Right lobe of liver (tissue), 6 donors: ENCODE measurements around the gene FGB. TPM values are rescaled to one million over a fixed set of nuclear protein-coding genes. Genes with fewer than 3 reads are reported as not detected.

Experiments used
- ATAC-seq, 4 donors: fragments of 200-7000 bp; cut with Tn5 transposase; one replicate each; pipeline ENCODE4 v1.9.1; 2020; ENCODE audit warnings: mild to moderate bottlenecking in 4 of 4, moderate library complexity in 4 of 4
- DNase-seq, 3 donors: peaks; one replicate each; pipeline ENCODE4 v3.0.0-alpha.2; 2020
- H3K27ac ChIP-seq, 3 donors: fragments of 200-600 bp; one replicate each; pipeline ENCODE4 v1.8.0; 2022
- H3K27me3 ChIP-seq, 2 donors: fragments of 200-600 bp; one replicate each; pipeline ENCODE4 v1.8.0; 2022
- H3K36me3 ChIP-seq, 4 donors: fragments of 200-600 bp; sonication (generic) in 1 of 4; one replicate each; pipeline versions ENCODE4 v1.5.1 to v1.8.0; 2017 to 2022; ENCODE audit warnings: control low read depth in 1 of 4
- H3K4me1 ChIP-seq, 4 donors: fragments of 200-600 bp; sonication (generic) in 1 of 4; one replicate each; pipeline versions ENCODE4 v1.5.1 to v1.8.0; 2017 to 2022; ENCODE audit warnings: control low read depth in 1 of 4
- H3K4me3 ChIP-seq, 3 donors: fragments of 200-600 bp; one replicate each; pipeline ENCODE4 v1.8.0; 2022
- H3K9me3 ChIP-seq, 4 donors: fragments of 200-600 bp; sonication (generic) in 1 of 4; one replicate each; pipeline versions ENCODE4 v1.5.1 to v1.8.0; 2017 to 2022; ENCODE audit warnings: control low read depth in 1 of 4
- CTCF ChIP-seq, 4 donors: fragments of 200-600 bp in 3 of 4; fragments of 450-650 bp in 1 of 4; IDR thresholded peaks; one replicate each; pipeline versions ENCODE4 v1.5.1 to v1.8.0; 2016 to 2022; ENCODE audit warnings: antibody characterized with exemption in 4 of 4, mild to moderate bottlenecking in 2 of 4
- POLR2A ChIP-seq: fragments of 450-650 bp; IDR thresholded peaks from one replicate; pipeline ENCODE4 v1.6.1; 2017; ENCODE audit warnings: antibody characterized with exemption, mild to moderate bottlenecking
- whole genome bisulfite sequencing: methylation state at CpG from one replicate; pipeline ENCODE4 v1.1.6; 2018; ENCODE audit warnings: low coverage, low lambda C conversion rate; ENCODE audit not compliant: insufficient coverage; ENCODE audit errors: missing lambda C conversion rate; 5-methylcytosine and 5-hydroxymethylcytosine counted together
- intact Hi-C, 2 donors: fragments of 100-400 bp; cut with DNase I; formaldehyde crosslinking; loops; one replicate each; pipeline versions ENCODE4 v1.11.2 to v1.14.1; 2022
- total RNA-seq, 6 experiments: library from RNA; depleted of rRNA in 2 of 6; stranded (reverse); fragments of >200 nt in 2 of 6; fragmentation: NEBNext Ultra II Directional in 3 of 6; extraction: Animal tissue kit (Norgen Biotek cat#: 25700) in 3 of 6; gene quantifications; one replicate each; pipeline versions ENCODE4 v1.1.0 to v1.2.4, GENCODE V29; 2016 to 2023
- donor health status: DM: no; HTN: yes; CAD: no.
- donor health status: DM: no; HTN: no; CAD: no.
- donor health status: DM: no; HTN: no; CAD: no.
- donor health status: DM: no; HTN: yes; CAD: no.
- donor health status: DM: no; HTN: yes; CAD: no.

The FGB gene
- total RNA-seq, 6 experiments from 2014 or later, result 6,080 to 16,362 (median 11,864) TPM

GRCh38 chr4:154529728-154530519, 32.9 kb upstream of the FGB start:
- WGBS, result 73% methylated on average over 4 of the region's 4 CpGs
- H3K36me3 ChIP-seq, result no peaks in the 10 kb centered on the region

GRCh38 chr4:154534296-154534695, 28.5 kb upstream of the FGB start:
- no peak overlapping the region for H3K27ac ChIP-seq
- no peaks in the 10 kb centered on the region for H3K9me3 ChIP-seq
- WGBS, result 90% methylated on average over 1 of the region's 1 CpG
- intact Hi-C loops, result no loop called here
- H3K36me3 ChIP-seq, result peaks cover 2 to 27% (median 9%) of the 10 kb centered on the region in 4 donors
- no peak for DNase-seq
- TF ChIP-seq CTCF (IDR thresholded peaks at IDR 0.05) (no peak), POLR2A (no peak)
- peak in 1 of 4 donors; percentile 10 for ATAC-seq
- H3K27me3 ChIP-seq, result no peaks in the 10 kb centered on the region
- no peak overlapping the region for H3K4me3 ChIP-seq
- no peaks in the 10 kb centered on the region for H3K4me1 ChIP-seq

More at GRCh38 chr4:154529728-154530519, 32.9 kb upstream of the FGB start:
- H3K9me3 ChIP-seq, result no peaks in the 10 kb centered on the region
- TF ChIP-seq CTCF (IDR thresholded peaks at IDR 0.05), result no peak
- ATAC-seq, result peak in 2 of 4 donors; percentile 23 to 63
- H3K27ac ChIP-seq, result no peak overlapping the region
- H3K4me3 ChIP-seq, result no peak overlapping the region
- intact Hi-C loops, result no loop called here
- no peak for DNase-seq
- no peaks in the 10 kb centered on the region for H3K27me3 ChIP-seq
- no peaks in the 10 kb centered on the region for H3K4me1 ChIP-seq

GRCh38 chr4:154542271-154542879, 20.4 kb upstream of the FGB start:
- Histone ChIP-seq H3K4me1 (no peaks in the 10 kb centered on the region), H3K36me3 (peaks cover 20 to 98% (median 46%) of the 10 kb centered on the region in 4 donors), H3K27me3 (no peaks in the 10 kb centered on the region), H3K27ac (no peak overlapping the region), H3K4me3 (no peak overlapping the region), H3K9me3 (no peaks in the 10 kb centered on the region)
- WGBS, result 80% methylated on average over 4 of the region's 4 CpGs
- intact Hi-C loops, result no loop called here
- DNase-seq (no peak), ATAC-seq (no peak)
- TF ChIP-seq POLR2A, result no peak
- TF ChIP-seq CTCF (IDR thresholded peaks at IDR 0.05), result no peak

- Histone ChIP-seq H3K27ac (no peak overlapping the region), H3K36me3 (peaks cover 14 to 71% (median 34%) of the 10 kb centered on the region in 4 donors), H3K4me3 (no peak overlapping the region), H3K27me3 (no peaks in the 10 kb centered on the region), H3K4me1 (peaks cover 0 to 16% (median 6%) of the 10 kb centered on the region in 4 donors), H3K9me3 (no peaks in the 10 kb centered on the region)
- 88% methylated on average over 4 of the region's 4 CpGs for WGBS
- no peak for TF ChIP-seq POLR2A
- no peak for TF ChIP-seq CTCF (IDR thresholded peaks at IDR 0.05)
- intact Hi-C loops, result no loop called here
- DNase-seq (no peak), ATAC-seq (no peak)
Observed at GRCh38 chr4:154545689-154546088, 17.1 kb upstream of the FGB start.
